Skeletal muscle tissue (tissue), 4 donors: ENCODE measurements around the gene KDELR1. TPM values are rescaled to one million over a fixed set of nuclear protein-coding genes. Genes with fewer than 3 reads are reported as not detected.

Experiments used
- H3K27ac ChIP-seq: one replicate; pipeline ENCODE4 v1.7.0; 2013; ENCODE audit warnings: mild to moderate bottlenecking, low read depth, low read length, inconsistent platforms
- H3K27me3 ChIP-seq, 3 donors: one replicate each; pipeline ENCODE4 v1.7.0; 2013; ENCODE audit warnings: low read length in 3 of 3; ENCODE audit not compliant: control insufficient read depth in 3 of 3, insufficient read depth in 3 of 3
- H3K36me3 ChIP-seq, 3 donors: one replicate each; pipeline ENCODE4 v1.7.0; 2013; ENCODE audit warnings: low read length in 3 of 3; ENCODE audit not compliant: control insufficient read depth in 3 of 3, insufficient read depth in 3 of 3
- H3K4me1 ChIP-seq, 3 donors: one replicate each; pipeline ENCODE4 v1.7.0; 2013; ENCODE audit warnings: low read length in 3 of 3, mild to moderate bottlenecking in 3 of 3; ENCODE audit not compliant: control insufficient read depth in 3 of 3, insufficient read depth in 3 of 3
- H3K4me3 ChIP-seq, 3 donors: one replicate each; pipeline ENCODE4 v1.7.0; 2013; ENCODE audit warnings: low read length in 3 of 3
- H3K9ac ChIP-seq, 3 donors: one replicate each; pipeline ENCODE4 v1.7.0; 2013; ENCODE audit warnings: low read length in 3 of 3, mild to moderate bottlenecking in 3 of 3, moderate library complexity in 2 of 3, low read depth in 1 of 3
- H3K9me3 ChIP-seq, 3 donors: one replicate each; pipeline ENCODE4 v1.7.0; 2013; ENCODE audit warnings: low read length in 3 of 3; ENCODE audit not compliant: control insufficient read depth in 3 of 3
- total RNA-seq: library from RNA; depleted of rRNA; stranded (reverse); fragments of >200 nt; gene quantifications from one replicate; pipeline ENCODE4 v1.2.3, GENCODE V29; 2014
- donor health status: Osteomylitis.

The KDELR1 gene
- total RNA-seq, 1 donor from 2014 or later, result 47.5 TPM

DNA sequence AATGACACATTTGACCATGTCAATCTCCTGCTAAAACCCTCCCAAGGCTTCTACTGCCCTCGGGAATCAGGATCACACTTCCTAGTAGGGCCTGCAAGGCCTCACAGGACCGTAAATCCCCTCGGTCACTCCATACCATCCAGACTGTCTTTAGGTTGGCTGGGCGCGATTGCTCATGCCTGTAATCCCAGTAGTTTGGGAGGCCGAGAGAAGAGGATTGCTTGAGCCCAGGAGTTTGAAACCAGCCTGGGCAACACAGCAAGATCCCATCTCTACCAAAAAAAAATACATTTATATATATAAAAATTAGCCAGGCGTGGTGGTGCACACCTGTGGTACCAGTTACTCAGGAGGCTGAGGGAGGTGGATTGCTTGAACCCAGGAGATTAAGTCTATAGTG lies 42.6 kb downstream of the KDELR1 start:
- H3K4me1 ChIP-seq, result peaks cover 6 to 9% (median 7%) of the 10 kb centered on the region in 3 donors
- no peak overlapping the region for H3K27ac ChIP-seq
- H3K9me3 ChIP-seq, result no peaks in the 10 kb centered on the region
- H3K9ac ChIP-seq, result no peak overlapping the region
- H3K36me3 ChIP-seq, result peaks cover 0 to 3% (median 0%) of the 10 kb centered on the region in 3 donors
- no peaks in the 10 kb centered on the region for H3K27me3 ChIP-seq
- no peak overlapping the region for H3K4me3 ChIP-seq

DNA sequence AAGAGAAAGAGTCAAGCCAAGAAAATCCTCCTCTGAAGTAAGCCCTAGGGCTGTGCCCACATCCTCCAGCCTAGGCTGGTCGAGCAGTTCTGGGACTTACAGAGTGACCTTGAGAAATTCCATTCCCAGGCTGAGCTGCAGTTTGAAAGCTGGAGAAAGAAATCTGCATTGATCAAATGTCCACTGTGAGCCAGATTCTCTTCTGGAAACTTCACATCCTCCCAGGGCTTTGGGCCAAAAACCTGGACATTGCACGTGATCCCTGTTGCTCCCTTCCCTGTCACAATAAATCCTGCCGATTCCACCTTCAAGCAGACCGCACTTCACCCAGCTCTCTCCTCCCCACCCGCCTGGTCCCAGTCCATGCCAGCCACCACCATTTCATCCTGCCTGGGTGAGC lies 43.3 kb downstream of the KDELR1 start:
- no peaks in the 10 kb centered on the region for H3K27me3 ChIP-seq
- no peaks in the 10 kb centered on the region for H3K9me3 ChIP-seq
- peak overlapping the region in 1 of 3 donors; percentile 25 for H3K9ac ChIP-seq
- H3K4me3 ChIP-seq, result no peak overlapping the region
- peaks cover 0 to 7% (median under 1%) of the 10 kb centered on the region in 3 donors for H3K36me3 ChIP-seq
- H3K27ac ChIP-seq, result no peak overlapping the region
- peaks cover 6 to 9% (median 7%) of the 10 kb centered on the region in 3 donors for H3K4me1 ChIP-seq

DNA sequence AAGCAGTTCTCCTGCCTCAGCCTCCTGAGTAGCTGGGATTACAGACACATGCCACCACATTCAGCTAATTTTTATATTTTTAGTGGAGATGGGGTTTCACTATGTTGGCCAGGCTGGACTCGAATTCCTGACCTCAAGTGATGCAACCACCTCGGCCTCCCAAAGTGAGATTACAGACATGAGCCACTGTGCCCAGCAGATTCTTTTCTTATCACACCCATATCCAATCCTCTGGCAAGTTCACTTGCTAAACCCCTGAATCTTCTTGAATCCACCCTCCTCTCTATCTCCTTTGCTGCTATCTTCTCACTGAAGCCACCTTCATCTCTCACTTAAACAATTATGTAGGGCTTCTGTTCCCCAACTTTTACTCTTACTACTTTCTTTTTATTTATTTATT lies 45.2 kb downstream of the KDELR1 start:
- no peak overlapping the region for H3K9ac ChIP-seq
- no peaks in the 10 kb centered on the region for H3K27me3 ChIP-seq
- no peaks in the 10 kb centered on the region for H3K9me3 ChIP-seq
- H3K27ac ChIP-seq, result no peak overlapping the region
- peaks cover 11 to 12% (median 11%) of the 10 kb centered on the region in 3 donors for H3K4me1 ChIP-seq
- no peak overlapping the region for H3K4me3 ChIP-seq
- H3K36me3 ChIP-seq, result peaks cover 5 to 15% (median 7%) of the 10 kb centered on the region in 3 donors

- H3K4me3 ChIP-seq, result no peak overlapping the region
- H3K4me1 ChIP-seq, result peaks cover 18 to 20% (median 19%) of the 10 kb centered on the region in 3 donors
- peaks cover 5 to 15% (median 7%) of the 10 kb centered on the region in 3 donors for H3K36me3 ChIP-seq
- H3K9me3 ChIP-seq, result no peaks in the 10 kb centered on the region
- H3K9ac ChIP-seq, result no peak overlapping the region
- no peaks in the 10 kb centered on the region for H3K27me3 ChIP-seq
- no peak overlapping the region for H3K27ac ChIP-seq
These were observed 46.5 kb downstream of the KDELR1 start for GRCh38 chr19:48344892-48345291.

DNA sequence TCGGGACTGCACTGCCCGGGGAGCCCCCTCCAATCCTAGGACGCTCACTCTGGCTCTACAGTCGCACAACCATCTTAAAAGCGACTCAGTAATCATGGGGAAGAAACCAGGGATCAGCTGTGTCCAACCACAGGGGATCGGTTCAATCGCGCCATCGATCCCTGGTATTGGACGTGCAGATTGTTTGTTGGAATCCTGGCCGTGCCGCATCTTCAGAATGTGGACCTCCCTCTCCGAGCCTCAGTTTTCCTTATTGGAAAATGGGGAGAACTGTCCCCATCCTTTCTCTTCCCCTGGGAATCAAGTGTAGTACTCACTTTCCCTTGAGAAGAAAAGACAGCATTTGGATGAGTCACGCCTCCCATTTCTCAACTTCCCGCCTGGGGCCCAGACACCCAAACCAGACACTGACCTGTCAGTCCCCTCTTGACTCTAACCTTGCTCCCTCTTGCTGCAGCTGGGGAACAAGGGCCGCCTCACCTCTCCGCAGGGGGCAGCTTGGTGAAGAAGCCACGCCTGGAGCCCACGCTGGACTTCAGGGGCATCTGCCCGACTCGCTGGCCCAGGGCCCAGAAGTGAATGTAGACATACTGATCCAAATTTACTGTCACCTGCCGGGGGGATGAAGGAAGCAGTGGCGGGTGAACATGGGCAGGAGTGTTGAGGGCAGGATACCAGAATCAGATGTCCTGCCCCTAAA lies 48.4 kb downstream of the KDELR1 start:
- no peak overlapping the region for H3K27ac ChIP-seq
- H3K27me3 ChIP-seq, result no peaks in the 10 kb centered on the region
- H3K4me3 ChIP-seq, result no peak overlapping the region
- H3K9me3 ChIP-seq, result no peaks in the 10 kb centered on the region
- peaks cover 11 to 17% (median 16%) of the 10 kb centered on the region in 3 donors for H3K4me1 ChIP-seq
- no peak overlapping the region for H3K9ac ChIP-seq
- H3K36me3 ChIP-seq, result peaks cover 5 to 16% (median 11%) of the 10 kb centered on the region in 3 donors

DNA sequence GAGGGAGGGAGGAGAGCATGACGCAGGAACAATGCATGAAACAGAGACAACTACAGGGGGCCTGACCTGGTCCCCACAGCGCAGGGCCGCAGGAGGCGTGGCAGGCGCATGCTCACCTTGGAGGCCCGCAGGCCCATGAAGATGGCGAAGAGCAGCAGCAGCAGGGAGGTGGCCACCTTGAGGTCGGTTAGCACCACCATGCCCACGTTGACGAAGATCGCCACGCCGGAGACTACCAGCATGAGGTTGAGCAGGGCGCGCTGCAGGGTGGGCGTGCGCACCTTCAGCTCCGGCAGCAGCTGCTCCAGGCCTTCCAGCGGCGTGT lies 49.0 kb downstream of the KDELR1 start:
- Histone ChIP-seq H3K9me3 (no peaks in the 10 kb centered on the region), H3K27me3 (no peaks in the 10 kb centered on the region), H3K36me3 (peaks cover 5 to 21% (median 13%) of the 10 kb centered on the region in 3 donors), H3K4me3 (no peak overlapping the region), H3K27ac (no peak overlapping the region), H3K9ac (no peak overlapping the region), H3K4me1 (peaks cover 8 to 14% (median 12%) of the 10 kb centered on the region in 3 donors)

DNA sequence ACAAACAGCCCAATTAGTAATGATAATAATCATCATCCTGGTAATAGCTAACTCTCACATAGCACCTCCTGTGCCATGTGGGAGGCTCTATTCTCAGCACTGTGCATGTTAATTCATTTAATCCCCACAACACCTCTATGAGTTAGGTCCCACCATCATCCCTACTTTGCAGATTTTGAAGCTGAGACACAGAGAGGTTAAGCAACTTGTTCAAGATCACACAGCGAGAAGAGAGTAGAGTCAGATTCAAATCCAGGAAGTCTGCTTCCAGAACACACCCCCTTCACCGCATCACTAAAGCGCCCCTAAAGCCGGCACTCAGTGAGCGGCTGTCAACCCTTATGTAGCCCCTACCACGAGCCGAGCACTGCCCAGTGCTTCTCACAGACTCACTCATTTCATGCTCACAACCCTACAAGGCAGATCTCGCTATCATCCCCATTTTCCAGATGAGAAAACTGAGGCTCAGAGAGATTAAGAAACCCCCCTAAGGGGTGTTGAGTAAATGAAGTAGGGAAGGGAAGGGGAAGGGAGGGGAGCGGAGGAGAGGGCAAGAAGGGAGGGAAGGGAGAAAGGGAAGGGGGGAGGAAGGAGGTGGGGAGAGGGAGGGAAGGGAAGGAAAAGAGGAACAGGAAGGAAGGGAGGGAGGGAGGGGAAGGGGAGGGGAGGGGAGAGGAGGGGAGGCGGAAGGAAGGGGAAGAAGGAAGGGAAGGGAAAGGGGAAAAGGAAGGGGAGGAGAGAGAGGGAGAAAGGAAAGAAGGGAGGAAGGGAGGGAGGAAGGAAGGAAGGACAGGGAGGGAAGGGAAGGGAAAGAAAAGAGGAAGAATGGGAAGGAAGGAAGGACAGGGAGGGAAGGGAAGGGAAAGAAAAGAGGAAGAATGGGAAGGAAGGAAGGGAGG lies 49.6 kb downstream of the KDELR1 start:
- peak overlapping the region; percentile 44 for H3K27ac ChIP-seq
- no peaks in the 10 kb centered on the region for H3K27me3 ChIP-seq
- H3K4me3 ChIP-seq, result no peak overlapping the region
- peaks cover 8 to 14% (median 12%) of the 10 kb centered on the region in 3 donors for H3K4me1 ChIP-seq
- peaks cover 5 to 21% (median 13%) of the 10 kb centered on the region in 3 donors for H3K36me3 ChIP-seq
- H3K9me3 ChIP-seq, result no peaks in the 10 kb centered on the region
- peak overlapping the region in 1 of 3 donors; percentile 23 for H3K9ac ChIP-seq

GRCh38 chr19:48340995-48341394 lies 50.4 kb downstream of the KDELR1 start:
- peak overlapping the region in 2 of 3 donors; percentile 21 to 50 for H3K9ac ChIP-seq
- peaks cover 5 to 21% (median 13%) of the 10 kb centered on the region in 3 donors for H3K36me3 ChIP-seq
- H3K27me3 ChIP-seq, result no peaks in the 10 kb centered on the region
- H3K4me1 ChIP-seq, result peaks cover 8 to 14% (median 12%) of the 10 kb centered on the region in 3 donors
- no peak overlapping the region for H3K4me3 ChIP-seq
- H3K9me3 ChIP-seq, result no peaks in the 10 kb centered on the region
- peak overlapping the region; percentile 44 for H3K27ac ChIP-seq

DNA sequence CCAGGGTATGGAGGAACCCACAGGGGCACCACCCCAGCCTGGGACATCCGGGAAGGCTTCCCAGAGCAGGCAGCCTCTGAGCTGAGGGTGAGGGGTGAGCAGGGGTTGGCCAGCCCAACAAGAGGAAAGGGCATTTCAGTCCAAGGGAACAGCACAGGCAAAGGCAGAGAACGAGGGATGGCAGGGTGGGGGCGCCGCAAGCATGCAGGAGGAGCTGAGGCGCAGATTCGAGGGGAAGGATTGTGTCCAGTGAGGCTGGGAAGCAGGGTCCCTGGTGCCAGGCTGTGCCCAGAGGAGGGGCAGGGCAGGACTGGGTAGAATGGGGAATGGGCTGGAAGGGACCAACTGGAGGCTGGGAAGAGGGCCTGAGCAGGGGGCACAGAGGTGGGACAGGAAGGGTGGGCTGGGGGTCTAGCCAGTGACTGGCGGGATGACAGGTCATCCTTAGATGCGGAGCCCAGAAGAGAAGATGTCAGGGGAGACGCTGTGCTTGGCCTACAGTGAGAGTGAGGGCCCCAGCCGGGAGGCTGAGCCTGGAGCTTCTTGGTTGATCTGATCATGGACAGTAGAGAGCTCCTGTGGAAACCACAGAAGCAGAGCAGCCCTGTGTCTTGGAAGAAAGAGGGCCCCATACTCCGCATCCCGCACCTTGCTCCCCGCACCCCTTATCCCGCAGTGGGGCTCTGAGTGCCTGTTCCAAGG lies 52.4 kb downstream of the KDELR1 start:
- H3K9me3 ChIP-seq, result no peaks in the 10 kb centered on the region
- H3K27me3 ChIP-seq, result no peaks in the 10 kb centered on the region
- no peak overlapping the region for H3K4me3 ChIP-seq
- H3K36me3 ChIP-seq, result peaks cover 5 to 21% (median 13%) of the 10 kb centered on the region in 3 donors
- no peak overlapping the region for H3K27ac ChIP-seq
- H3K9ac ChIP-seq, result no peak overlapping the region
- H3K4me1 ChIP-seq, result peaks cover 10 to 14% (median 12%) of the 10 kb centered on the region in 3 donors
